ENCODE measurements around the gene PRRG4.
A peak's percentile ranks its signal among the peaks of the same experiment; 100 is the strongest.
"Not testable (repeated sequence)": the region's sequence is repeated elsewhere in the genome, so short reads cannot be mapped to it uniquely, and the experiment has no call there.

The PRRG4 gene

GRCh38 chr11:32830796-32831195 is 1.1 kb downstream of the PRRG4 start:
- peak; percentile 15 for DNase-seq (ENCODE audit: low spot score)

GRCh38 chr11:32831221-32831620 is 1.5 kb downstream of the PRRG4 start:
- DNase-seq (ENCODE audit: low spot score): peak; percentile 67

DNA sequence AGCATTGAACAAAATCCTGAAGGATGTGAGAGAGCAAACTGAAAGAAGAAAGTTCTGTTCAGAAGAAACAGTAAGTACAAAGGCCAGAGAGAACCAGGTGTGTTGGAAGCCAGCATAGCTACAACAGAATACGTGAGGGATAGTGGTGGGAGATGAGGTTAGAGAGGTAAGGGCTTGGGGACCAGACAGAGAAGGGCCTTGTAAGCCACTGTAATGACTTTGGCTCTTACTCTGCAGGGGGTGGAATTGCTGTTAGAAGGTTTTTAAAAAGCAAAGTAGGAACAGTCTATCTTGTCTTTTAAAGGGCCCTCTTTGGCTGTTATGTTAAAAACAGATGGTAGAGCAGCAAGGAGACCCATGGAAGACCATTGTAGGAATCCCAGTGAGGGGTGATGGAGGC is 4.2 kb downstream of the PRRG4 start:
- DNase-seq (ENCODE audit: low spot score): no peak

- DNase-seq (ENCODE audit: low spot score): no peak
Measured at GRCh38 chr11:32836946-32837345, 7.2 kb downstream of the PRRG4 start.

DNA sequence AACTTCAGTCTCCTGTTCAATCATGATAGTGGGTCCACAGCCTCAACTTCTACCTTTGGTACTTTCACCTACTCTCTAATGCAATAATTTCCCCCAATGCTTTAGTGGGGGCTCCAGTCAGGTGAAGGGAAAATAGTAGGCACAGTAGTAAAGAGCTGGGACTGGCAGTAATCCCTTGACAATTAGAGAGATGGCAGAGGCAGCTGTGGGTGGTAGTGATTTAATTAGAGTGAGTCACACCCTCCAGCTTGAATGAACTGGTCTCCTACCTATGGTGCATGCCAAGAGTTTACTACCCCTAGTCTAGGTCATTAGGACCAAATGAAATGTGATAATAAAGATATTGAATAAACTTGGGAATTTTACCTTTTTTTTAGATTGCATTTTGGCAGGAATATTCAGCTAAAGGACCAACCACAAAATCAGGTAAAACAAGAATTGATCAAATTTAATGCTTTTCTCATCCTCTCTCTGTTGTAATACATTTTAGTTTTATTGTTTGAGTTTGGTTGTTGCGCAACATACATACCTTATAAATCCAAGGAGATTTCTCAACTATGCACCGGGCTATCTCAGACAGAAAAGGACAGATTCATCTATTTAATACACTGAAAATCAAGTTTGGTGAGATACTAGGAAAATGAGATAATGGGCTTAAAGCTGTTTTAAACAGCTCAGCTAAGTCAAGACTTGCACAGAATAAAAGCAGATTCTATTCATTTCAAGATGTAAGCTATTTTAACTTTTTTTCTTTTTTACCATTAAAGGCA is 9.0 kb downstream of the PRRG4 start:
- DNase-seq (ENCODE audit: low spot score): peak; percentile 29

- DNase-seq (ENCODE audit: low spot score): no peak
Measured at GRCh38 chr11:32839308-32839707, 9.6 kb downstream of the PRRG4 start.

DNA sequence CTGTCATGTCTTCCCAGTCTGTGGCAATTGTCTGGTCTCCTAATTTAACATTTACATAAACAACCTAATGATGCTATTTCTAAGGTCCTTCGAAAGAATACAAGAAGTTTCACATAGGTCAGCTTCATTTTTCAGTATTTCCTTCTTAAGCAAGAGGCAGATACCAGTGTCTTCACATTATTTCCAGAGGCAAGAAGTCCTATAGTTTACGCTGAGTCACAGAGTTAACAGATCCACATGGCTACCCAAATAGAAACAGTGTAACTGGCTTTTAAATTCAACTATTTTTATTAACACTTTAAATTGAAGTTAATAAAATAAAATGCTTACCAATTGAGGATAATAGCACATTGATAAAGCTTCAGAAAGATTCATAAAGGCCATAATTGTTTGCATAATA is 10.9 kb downstream of the PRRG4 start:
- peak; percentile 13 for DNase-seq (ENCODE audit: low spot score)

DNA sequence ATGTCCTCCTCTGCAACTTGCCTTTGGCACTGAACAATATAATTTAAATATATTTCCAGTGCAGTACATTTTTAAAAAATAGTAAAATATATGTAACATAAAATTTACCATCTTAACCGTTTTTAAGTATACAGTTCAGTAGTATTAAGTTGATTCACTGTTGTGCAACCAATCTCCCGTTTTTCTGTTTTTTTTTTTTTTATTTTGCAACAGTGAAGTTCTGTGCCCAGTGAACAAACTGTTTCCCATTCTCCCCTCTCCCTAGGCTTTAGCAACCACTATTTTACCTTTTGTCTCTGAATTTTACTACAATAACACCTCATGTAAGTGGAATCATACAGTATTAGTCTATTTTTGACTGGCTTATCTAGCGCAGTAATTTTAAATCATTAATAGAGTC is 13.8 kb downstream of the PRRG4 start:
- DNase-seq (ENCODE audit: low spot score): no peak

GRCh38 chr11:32847511-32847910 is 17.8 kb downstream of the PRRG4 start:
- no peak for DNase-seq (ENCODE audit: low spot score)

- DNase-seq (ENCODE audit: low spot score): no peak
Measured at GRCh38 chr11:32849761-32850160, 20.0 kb downstream of the PRRG4 start.

- no peak for DNase-seq (ENCODE audit: low spot score)
Measured at GRCh38 chr11:32851251-32851650, 21.5 kb downstream of the PRRG4 start.

GRCh38 chr11:32852207-32852606 is 22.5 kb downstream of the PRRG4 start:
- no peak for DNase-seq (ENCODE audit: low spot score)

DNA sequence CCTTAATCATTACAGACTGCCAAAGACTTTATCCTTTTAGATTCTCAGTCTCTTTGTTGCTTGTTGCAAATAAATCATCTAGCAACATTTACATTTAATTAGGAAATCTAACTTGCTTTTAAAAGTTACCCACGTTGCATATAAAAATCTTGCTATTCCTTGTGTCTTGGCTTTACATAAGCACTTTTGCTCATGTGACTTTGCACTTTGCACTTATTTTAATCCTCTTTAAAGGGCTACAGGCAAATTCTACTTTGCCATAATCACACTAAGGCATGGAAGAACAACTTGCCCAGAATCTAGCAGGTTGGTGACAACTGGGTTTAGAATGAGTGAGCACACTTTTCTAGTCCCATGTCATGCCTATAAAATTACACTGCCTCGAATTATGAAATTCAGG is 25.9 kb downstream of the PRRG4 start:
- DNase-seq (ENCODE audit: low spot score): no peak

DNA sequence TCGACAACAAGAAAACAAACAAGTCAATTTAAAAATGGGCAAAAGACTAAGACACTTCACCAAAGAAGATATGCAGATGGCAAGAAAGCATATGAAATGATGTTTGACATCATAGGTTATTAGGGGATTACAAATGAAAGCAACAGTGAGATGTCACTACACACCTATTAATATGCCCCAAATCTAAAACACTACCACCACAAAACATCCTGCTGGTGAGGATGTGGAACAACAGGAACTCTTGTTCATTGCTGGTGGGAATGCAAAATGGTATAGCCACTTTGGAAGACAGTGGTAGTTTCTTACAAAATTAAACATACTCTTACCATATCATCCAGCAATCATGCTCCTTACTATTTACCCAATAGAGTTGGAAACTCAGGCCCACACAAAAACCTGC is 29.0 kb downstream of the PRRG4 start:
- no peak for DNase-seq (ENCODE audit: low spot score)

DNA sequence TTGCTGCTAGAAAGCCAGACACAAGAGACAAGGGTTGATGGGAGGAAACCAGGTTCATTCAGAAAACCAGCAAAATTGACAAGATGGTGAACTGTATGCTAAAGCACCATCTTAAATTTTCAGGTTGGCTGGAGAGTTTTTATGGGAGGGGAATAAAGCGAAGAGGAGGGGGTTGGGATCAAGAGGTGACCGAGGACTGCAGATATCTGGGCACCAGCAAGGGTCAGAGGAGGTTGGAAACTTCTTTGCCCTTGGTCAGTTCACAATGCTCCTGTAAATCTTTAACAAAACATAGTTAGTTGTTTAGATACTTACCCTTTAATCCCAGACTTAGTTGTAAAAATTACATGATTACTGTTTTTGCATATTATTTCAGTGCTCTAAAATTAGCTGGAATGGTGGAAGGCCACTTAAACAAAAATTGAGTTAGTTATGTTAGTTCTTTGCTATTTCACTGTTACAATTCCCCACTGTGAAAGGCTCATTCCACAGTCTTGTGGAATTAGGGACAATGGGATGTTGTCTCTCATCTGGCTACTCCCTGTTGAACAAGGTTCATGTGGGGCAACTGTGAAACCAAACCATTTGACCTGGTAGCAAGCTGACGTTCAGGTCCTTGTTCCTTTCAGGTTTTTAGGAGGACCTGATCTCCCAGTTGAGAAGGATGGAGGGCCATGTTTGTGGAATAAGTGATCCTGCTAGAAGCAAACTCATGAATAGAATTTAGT is 32.3 kb downstream of the PRRG4 start:
- DNase-seq (ENCODE audit: low spot score): no peak

DNA sequence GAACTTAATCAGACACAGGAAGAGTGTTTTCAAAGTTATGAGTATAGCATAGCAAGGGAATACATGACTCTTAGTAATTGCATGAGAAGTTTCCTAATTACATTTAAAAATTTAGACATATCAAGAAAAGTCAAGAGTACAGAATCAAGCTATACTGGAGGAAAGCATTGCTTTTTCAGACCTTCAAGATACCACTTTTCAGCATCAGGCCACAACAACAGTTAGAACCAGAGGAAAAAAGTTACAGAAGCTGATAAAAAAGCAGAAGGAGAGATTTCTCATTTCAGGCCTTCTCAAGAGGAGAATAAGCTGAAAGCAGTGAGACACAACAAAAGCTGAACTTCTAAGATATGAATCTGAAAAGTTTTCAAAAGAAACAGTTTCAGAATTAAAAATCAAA is 34.8 kb downstream of the PRRG4 start:
- DNase-seq (ENCODE audit: low spot score): no peak

DNA sequence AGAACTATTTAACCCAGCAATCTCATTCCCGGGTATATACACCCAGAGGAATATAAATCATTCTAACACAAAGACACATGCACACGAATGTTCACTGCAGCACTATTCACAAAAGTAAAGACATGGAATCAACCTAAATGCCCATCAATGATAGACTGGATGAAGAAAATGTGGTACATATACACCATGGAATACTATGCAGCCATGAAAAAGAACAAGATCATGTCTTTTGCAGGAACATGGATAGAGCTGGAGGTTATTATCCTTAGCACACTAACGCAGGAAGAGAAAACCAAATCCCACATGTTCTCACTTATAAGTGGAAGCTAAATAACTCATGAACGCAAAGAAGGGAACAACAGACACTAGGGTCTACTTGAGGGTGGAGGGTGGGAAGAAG is 39.0 kb downstream of the PRRG4 start:
- DNase-seq (ENCODE audit: low spot score): not testable (repeated sequence)

- no peak for DNase-seq (ENCODE audit: low spot score)
Measured at GRCh38 chr11:32870676-32871075, 40.9 kb downstream of the PRRG4 start.

- DNase-seq (ENCODE audit: low spot score): no peak
Measured at GRCh38 chr11:32874132-32874531, 44.4 kb downstream of the PRRG4 start.

GRCh38 chr11:32881286-32881685 is 51.6 kb downstream of the PRRG4 start:
- no peak for DNase-seq (ENCODE audit: low spot score)

DNA sequence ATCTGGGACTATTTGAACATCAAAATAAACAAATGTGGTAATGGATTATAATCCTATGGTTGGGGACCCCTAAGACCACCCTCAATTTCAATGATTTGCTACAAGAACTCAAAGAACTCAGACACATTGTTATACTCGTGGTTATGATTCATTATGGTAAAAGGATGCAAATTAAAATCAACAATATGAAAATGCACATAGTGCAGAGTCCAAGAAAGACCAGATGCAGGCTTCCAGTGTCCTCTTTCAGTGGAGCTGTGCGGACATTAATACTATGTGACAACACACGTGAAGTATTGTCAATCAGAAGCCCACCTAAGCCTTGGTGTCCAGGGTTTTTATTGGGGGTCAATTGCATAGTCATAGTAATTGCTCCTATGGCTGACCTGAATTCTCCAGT is 53.7 kb downstream of the PRRG4 start:
- DNase-seq (ENCODE audit: low spot score): no peak

DNA sequence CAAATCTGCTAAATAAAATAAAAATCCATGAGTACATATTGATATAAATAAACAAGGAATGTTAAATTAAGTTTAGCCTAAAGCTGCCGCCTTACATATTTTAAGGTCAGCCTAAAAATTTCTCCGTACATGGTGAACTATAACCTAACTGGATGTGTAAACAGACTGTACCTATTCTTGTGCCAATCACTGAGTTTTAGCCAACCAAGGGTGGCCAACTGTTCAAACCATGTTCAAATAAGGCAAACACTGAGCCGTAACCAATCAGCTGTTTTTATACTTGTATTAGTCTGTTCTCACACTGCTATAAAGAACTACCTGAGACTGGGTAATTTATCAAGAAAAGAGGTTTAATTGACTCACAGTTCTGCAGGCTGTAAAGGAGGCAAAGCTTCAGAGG is 54.3 kb downstream of the PRRG4 start:
- DNase-seq (ENCODE audit: low spot score): no peak

GRCh38 chr11:32884770-32885384 is 55.1 kb downstream of the PRRG4 start:
- DNase-seq (ENCODE audit: low spot score): peak; percentile 23

Measured in kidney tubule cell (primary cell).